ENCODE data around the gene SEPHS1. TPM values are rescaled to one million over a fixed set of nuclear protein-coding genes. Genes with fewer than 3 reads are reported as not detected.
A peak's percentile ranks its signal among the peaks of the same experiment; 100 is the strongest.

The SEPHS1 gene
- total RNA-seq, 1 experiment from 2014 or later: 134 TPM

GRCh38 chr10:13366891-13367290, 18.8 kb upstream of the SEPHS1 start:
- in situ Hi-C loops (cut with HindIII; ENCODE audit: low sequenced_read_pairs): no loop called here
- DNase-seq (ENCODE audit: low spot score): no peak

GRCh38 chr10:13365831-13366230, 17.7 kb upstream of the SEPHS1 start:
- in situ Hi-C loops (cut with HindIII; ENCODE audit: low sequenced_read_pairs): no loop called here
- DNase-seq (ENCODE audit: low spot score): no peak

GRCh38 chr10:13365243-13365642, 17.1 kb upstream of the SEPHS1 start:
- no peak for DNase-seq (ENCODE audit: low spot score)
- in situ Hi-C loops (cut with HindIII; ENCODE audit: low sequenced_read_pairs): no loop called here

GRCh38 chr10:13360587-13360986, 12.5 kb upstream of the SEPHS1 start:
- DNase-seq (ENCODE audit: low spot score): no peak
- in situ Hi-C loops (cut with HindIII; ENCODE audit: low sequenced_read_pairs): no loop called here

GRCh38 chr10:13356392-13356791, 8.3 kb upstream of the SEPHS1 start:
- no peak for DNase-seq (ENCODE audit: low spot score)
- in situ Hi-C loops (cut with HindIII; ENCODE audit: low sequenced_read_pairs): no loop called here

GRCh38 chr10:13354783-13355182, 6.7 kb upstream of the SEPHS1 start:
- DNase-seq (ENCODE audit: low spot score): no peak
- in situ Hi-C loops (cut with HindIII; ENCODE audit: low sequenced_read_pairs): no loop called here

GRCh38 chr10:13352519-13352918, 4.4 kb upstream of the SEPHS1 start:
- in situ Hi-C loops (cut with HindIII; ENCODE audit: low sequenced_read_pairs): no loop called here
- no peak for DNase-seq (ENCODE audit: low spot score)

- in situ Hi-C loops (cut with HindIII; ENCODE audit: low sequenced_read_pairs): no loop called here
- no peak for DNase-seq (ENCODE audit: low spot score)
Measured at GRCh38 chr10:13351340-13351915, 3.3 kb upstream of the SEPHS1 start.

- in situ Hi-C loops (cut with HindIII; ENCODE audit: low sequenced_read_pairs): no loop called here
Measured at GRCh38 chr10:13349463-13350274, 1.6 kb upstream of the SEPHS1 start.

GRCh38 chr10:13347500-13348156, 465 bp downstream of the SEPHS1 start:
- in situ Hi-C loops (cut with HindIII; ENCODE audit: low sequenced_read_pairs): no loop called here

More at GRCh38 chr10:13349463-13350274, 1.6 kb upstream of the SEPHS1 start:
- DNase-seq (ENCODE audit: low spot score): peak; percentile 31

GRCh38 chr10:13347043-13347499, 1.0 kb downstream of the SEPHS1 start:
- DNase-seq (ENCODE audit: low spot score): peak; percentile 39
- in situ Hi-C loops (cut with HindIII; ENCODE audit: low sequenced_read_pairs): no loop called here

More at GRCh38 chr10:13347500-13348156, 465 bp downstream of the SEPHS1 start:
- DNase-seq (ENCODE audit: low spot score): peak; percentile 75

- in situ Hi-C loops (cut with HindIII; ENCODE audit: low sequenced_read_pairs): no loop called here
- peak; percentile 46 for DNase-seq (ENCODE audit: low spot score)
Measured at GRCh38 chr10:13346283-13347042, 1.6 kb downstream of the SEPHS1 start.

GRCh38 chr10:13340626-13341376, 7.3 kb downstream of the SEPHS1 start:
- in situ Hi-C loops (cut with HindIII; ENCODE audit: low sequenced_read_pairs): no loop called here
- peak; percentile 80 for DNase-seq (ENCODE audit: low spot score)

- in situ Hi-C loops (cut with HindIII; ENCODE audit: low sequenced_read_pairs): no loop called here
- DNase-seq (ENCODE audit: low spot score): peak; percentile 47
Measured at GRCh38 chr10:13340068-13340467, 8.0 kb downstream of the SEPHS1 start.

GRCh38 chr10:13338390-13339110, 9.5 kb downstream of the SEPHS1 start:
- peak; percentile 42 for DNase-seq (ENCODE audit: low spot score)
- in situ Hi-C loops (cut with HindIII; ENCODE audit: low sequenced_read_pairs): no loop called here

GRCh38 chr10:13337827-13338196, 10.3 kb downstream of the SEPHS1 start:
- DNase-seq (ENCODE audit: low spot score): no peak
- in situ Hi-C loops (cut with HindIII; ENCODE audit: low sequenced_read_pairs): no loop called here

- in situ Hi-C loops (cut with HindIII; ENCODE audit: low sequenced_read_pairs): no loop called here
- no peak for DNase-seq (ENCODE audit: low spot score)
Measured at GRCh38 chr10:13337128-13337826, 10.8 kb downstream of the SEPHS1 start.

- in situ Hi-C loops (cut with HindIII; ENCODE audit: low sequenced_read_pairs): no loop called here
- DNase-seq (ENCODE audit: low spot score): peak; percentile 95
Measured at GRCh38 chr10:13335881-13336280, 12.2 kb downstream of the SEPHS1 start.
